ENCODE results near the gene SPACA9. TPM values are rescaled to one million over a fixed set of nuclear protein-coding genes. Genes with fewer than 3 reads are reported as not detected.

Gene SPACA9
- total and polyA plus RNA-seq, 2 of the 4 experiments (the other 2 are of a cell fraction): 0.90 to 4.9 TPM

- CTCF ChIA-PET: no interaction called here
- no peak overlapping the region for H4K91ac ChIP-seq (ENCODE audit: insufficient read depth, low read depth, low read length)
- no peaks in the 10 kb centered on the region for H4K20me1 ChIP-seq (ENCODE audit: insufficient read depth, low read length)
- H3K9me1 ChIP-seq (ENCODE audit: insufficient read depth, low read length): no peaks in the 10 kb centered on the region
- no peak overlapping the region for H3K4me2 ChIP-seq (ENCODE audit: low read depth, low read length)
- dilution Hi-C loops (cut with HindIII; ENCODE audit: low sequenced_read_pairs, unreplicated experiment) (no loop called here), intact Hi-C loops (cut with micrococcal nuclease) (no loop called here), in situ Hi-C loops (cut with MboI; ENCODE audit: low sequenced_read_pairs) (no loop called here)
- no peak overlapping the region for H3K4me3 ChIP-seq (ENCODE audit: insufficient read depth, low read depth, low read length)
- no peak overlapping the region for H3K14ac ChIP-seq (replicated peaks; ENCODE audit: low read depth, low read length)
- H3K18ac ChIP-seq (ENCODE audit: low read depth, low read length): no peak overlapping the region
- ATAC-seq (ENCODE audit: low read depth) (no peak), DNase-seq (no peak)
- no peak overlapping the region for H3K27ac ChIP-seq (ENCODE audit: insufficient read depth, low read length)
- peaks cover 25% of the 10 kb centered on the region for H3K27me3 ChIP-seq (ENCODE audit: control insufficient read depth, insufficient read depth, low read length)
- no peak overlapping the region for H2BK15ac ChIP-seq (ENCODE audit: low read depth, low read length)
- WGBS, 2 experiments (ENCODE audit: extremely low coverage in 2 of 2, insufficient read length in 1 of 2): 78% methylated on average over 5 of the region's 10 CpGs; no CpG with 5 or more reads in 1 of the 2 experiments
- no peak overlapping the region for H2BK5ac ChIP-seq (ENCODE audit: low read depth, low read length, poor library complexity, severe bottlenecking)
- POLR2A ChIA-PET (ENCODE audit: unreplicated experiment): no interaction called here
- no peak overlapping the region for H3K56ac ChIP-seq (ENCODE audit: extremely low read depth, insufficient read depth, low read length)
- TF ChIP-seq POLR2A (IDR thresholded peaks at IDR 0.05; ENCODE audit: low read depth, low read length) (no peak), MXI1 (IDR thresholded peaks at IDR 0.05; ENCODE audit: borderline replicate concordance, low read depth, low read length) (no peak), MAZ (IDR thresholded peaks at IDR 0.05; ENCODE audit: borderline replicate concordance, low read depth, low read length) (no peak), RFX5 (IDR thresholded peaks at IDR 0.05; ENCODE audit: low read depth, low read length) (no peak), CEBPB (IDR thresholded peaks at IDR 0.05; ENCODE audit: low read depth, low read length) (no peak), USF2 (IDR thresholded peaks at IDR 0.05; ENCODE audit: low read depth, low read length) (no peak), NFE2L2 (IDR thresholded peaks at IDR 0.05; ENCODE audit: low read depth, low read length) (no peak), RCOR1 (IDR thresholded peaks at IDR 0.05; ENCODE audit: insufficient replicate concordance, low read length) (no peak), BHLHE40 (IDR thresholded peaks at IDR 0.05; ENCODE audit: low read depth, low read length) (no peak), MAFK (IDR thresholded peaks at IDR 0.05; ENCODE audit: low read depth, low read length) (no peak), FOS (IDR thresholded peaks at IDR 0.05; ENCODE audit: low read depth, low read length) (no peak), SMC3 (IDR thresholded peaks at IDR 0.05; ENCODE audit: low read depth, low read length) (no peak), RAD21 (IDR thresholded peaks at IDR 0.05; ENCODE audit: low read length) (no peak), CHD1 (IDR thresholded peaks at IDR 0.05; ENCODE audit: low read depth, low read length) (no peak)
- TF ChIP-seq, protein P1, sequence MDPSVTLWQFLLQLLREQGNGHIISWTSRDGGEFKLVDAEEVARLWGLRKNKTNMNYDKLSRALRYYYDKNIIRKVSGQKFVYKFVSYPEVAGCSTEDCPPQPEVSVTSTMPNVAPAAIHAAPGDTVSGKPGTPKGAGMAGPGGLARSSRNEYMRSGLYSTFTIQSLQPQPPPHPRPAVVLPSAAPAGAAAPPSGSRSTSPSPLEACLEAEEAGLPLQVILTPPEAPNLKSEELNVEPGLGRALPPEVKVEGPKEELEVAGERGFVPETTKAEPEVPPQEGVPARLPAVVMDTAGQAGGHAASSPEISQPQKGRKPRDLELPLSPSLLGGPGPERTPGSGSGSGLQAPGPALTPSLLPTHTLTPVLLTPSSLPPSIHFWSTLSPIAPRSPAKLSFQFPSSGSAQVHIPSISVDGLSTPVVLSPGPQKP (IDR thresholded peaks at IDR 0.05; ENCODE audit: borderline replicate concordance, low read depth, low read length): no peak
- TF ChIP-seq, protein P2, sequence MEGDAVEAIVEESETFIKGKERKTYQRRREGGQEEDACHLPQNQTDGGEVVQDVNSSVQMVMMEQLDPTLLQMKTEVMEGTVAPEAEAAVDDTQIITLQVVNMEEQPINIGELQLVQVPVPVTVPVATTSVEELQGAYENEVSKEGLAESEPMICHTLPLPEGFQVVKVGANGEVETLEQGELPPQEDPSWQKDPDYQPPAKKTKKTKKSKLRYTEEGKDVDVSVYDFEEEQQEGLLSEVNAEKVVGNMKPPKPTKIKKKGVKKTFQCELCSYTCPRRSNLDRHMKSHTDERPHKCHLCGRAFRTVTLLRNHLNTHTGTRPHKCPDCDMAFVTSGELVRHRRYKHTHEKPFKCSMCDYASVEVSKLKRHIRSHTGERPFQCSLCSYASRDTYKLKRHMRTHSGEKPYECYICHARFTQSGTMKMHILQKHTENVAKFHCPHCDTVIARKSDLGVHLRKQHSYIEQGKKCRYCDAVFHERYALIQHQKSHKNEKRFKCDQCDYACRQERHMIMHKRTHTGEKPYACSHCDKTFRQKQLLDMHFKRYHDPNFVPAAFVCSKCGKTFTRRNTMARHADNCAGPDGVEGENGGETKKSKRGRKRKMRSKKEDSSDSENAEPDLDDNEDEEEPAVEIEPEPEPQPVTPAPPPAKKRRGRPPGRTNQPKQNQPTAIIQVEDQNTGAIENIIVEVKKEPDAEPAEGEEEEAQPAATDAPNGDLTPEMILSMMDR (conservative IDR thresholded peaks at IDR 0.05; ENCODE audit: low read depth, low read length): no peak
- no peak overlapping the region for H2AK9ac ChIP-seq (replicated peaks; ENCODE audit: low read depth, low read length, poor library complexity)
- no peak overlapping the region for H2AFZ ChIP-seq (replicated peaks; ENCODE audit: low read length, poor library complexity)
- no peak overlapping the region for H3K4ac ChIP-seq (ENCODE audit: low read depth, low read length)
- no peak overlapping the region for H3K9ac ChIP-seq (ENCODE audit: low read depth, low read length)
- no peak overlapping the region for H2BK120ac ChIP-seq (ENCODE audit: low read depth, low read length)
- H3K9me3 ChIP-seq (ENCODE audit: control insufficient read depth, insufficient read depth, low read length): no peaks in the 10 kb centered on the region
- H4K8ac ChIP-seq (ENCODE audit: low read depth in 2 of 2, low read length in 2 of 2): no peak overlapping the region
- no peak overlapping the region for H2AK5ac ChIP-seq (ENCODE audit: low read depth, low read length)
- H3K79me1 ChIP-seq (ENCODE audit: low read depth in 1 of 2, low read length in 2 of 2): no peaks in the 10 kb centered on the region
- H3K36me3 ChIP-seq (ENCODE audit: control insufficient read depth, insufficient read depth, low read length): no peaks in the 10 kb centered on the region
- peaks cover 8% of the 10 kb centered on the region; the same call in 1 of the 2 replicates for H3K4me1 ChIP-seq (ENCODE audit: control insufficient read depth, insufficient read depth, low read length)
- no peak overlapping the region for H3K23ac ChIP-seq (ENCODE audit: low read depth, low read length)
- H4K5ac ChIP-seq (ENCODE audit: low read depth, low read length): no peak overlapping the region
- BruUV-seq (replicated peaks): no TSS peak
- no peak overlapping the region for H2BK20ac ChIP-seq (ENCODE audit: low read depth, low read length)
Observed at GRCh38 chr9:132854832-132855231, 23.9 kb upstream of the SPACA9 start.
